Liver (tissue), 9 donors: ENCODE data around the gene STOML3. TPM values are rescaled to one million over a fixed set of nuclear protein-coding genes. Genes with fewer than 3 reads are reported as not detected.

ENCODE experiments used
- DNase-seq: peaks from one replicate; pipeline ENCODE4 v3.0.0-alpha.2; 2017; ENCODE audit warnings: low spot score
- H3K27ac ChIP-seq, 2 donors: one replicate each; pipeline ENCODE4 v1.7.0; 2013; ENCODE audit warnings: inconsistent platforms in 2 of 2, low read length in 2 of 2, control low read depth in 1 of 2, low read depth in 1 of 2, mild to moderate bottlenecking in 1 of 2
- H3K27me3 ChIP-seq, 4 donors: one replicate each; pipeline versions ENCODE4 v1.6.1 to v1.7.0; 2013; ENCODE audit warnings: low read length in 3 of 4, inconsistent platforms in 1 of 4, mild to moderate bottlenecking in 1 of 4, moderate library complexity in 1 of 4; ENCODE audit not compliant: control insufficient read depth in 4 of 4, insufficient read depth in 4 of 4
- H3K36me3 ChIP-seq, 4 donors: one replicate each; pipeline versions ENCODE4 v1.6.1 to v1.7.0; 2013; ENCODE audit warnings: low read length in 3 of 4, mild to moderate bottlenecking in 3 of 4, low read depth in 1 of 4, moderate library complexity in 1 of 4; ENCODE audit not compliant: control insufficient read depth in 4 of 4, insufficient read depth in 3 of 4
- H3K4me1 ChIP-seq, 4 donors: one replicate each; pipeline versions ENCODE4 v1.6.1 to v1.7.0; 2013; ENCODE audit warnings: low read length in 3 of 4, mild to moderate bottlenecking in 3 of 4, moderate library complexity in 1 of 4; ENCODE audit not compliant: control insufficient read depth in 4 of 4, insufficient read depth in 4 of 4
- H3K4me3 ChIP-seq, 3 donors: one replicate each; pipeline versions ENCODE4 v1.6.1 to v1.7.0; 2013; ENCODE audit warnings: low read length in 3 of 3, control low read depth in 1 of 3, low read depth in 1 of 3, mild to moderate bottlenecking in 1 of 3
- H3K9ac ChIP-seq, 2 donors: one replicate each; pipeline ENCODE4 v1.7.0; 2013; ENCODE audit warnings: low read length in 2 of 2, mild to moderate bottlenecking in 2 of 2, moderate library complexity in 2 of 2, control low read depth in 1 of 2, low read depth in 1 of 2
- H3K9me3 ChIP-seq, 4 donors: one replicate each; pipeline versions ENCODE4 v1.6.1 to v1.7.0; 2013; ENCODE audit warnings: low read length in 3 of 4; ENCODE audit not compliant: control insufficient read depth in 4 of 4
- EGR1 ChIP-seq, 2 donors: IDR thresholded peaks; 2 replicates each; pipeline ENCODE4 v1.6.1; 2016 to 2018; ENCODE audit warnings: antibody characterized with exemption in 2 of 2, low read depth in 2 of 2
- FOXA1 ChIP-seq: IDR thresholded peaks from 2 replicates; pipeline ENCODE4 v1.6.1; 2016; ENCODE audit warnings: antibody characterized with exemption
- GABPA ChIP-seq, 2 donors: IDR thresholded peaks in 1 of 2; conservative IDR thresholded peaks in 1 of 2; 2 replicates each; pipeline ENCODE4 v1.6.1; 2016; ENCODE audit warnings: antibody characterized with exemption in 2 of 2, mild to moderate bottlenecking in 1 of 2, moderate library complexity in 1 of 2
- HNF4A ChIP-seq, 2 donors: conservative IDR thresholded peaks; 2 replicates each; pipeline ENCODE4 v1.6.1; 2016; ENCODE audit warnings: antibody characterized with exemption in 2 of 2, mild to moderate bottlenecking in 2 of 2
- JUND ChIP-seq, 2 donors: IDR thresholded peaks; 2 replicates each; pipeline ENCODE4 v1.6.1; 2016; ENCODE audit warnings: antibody characterized with exemption in 2 of 2
- NR2F2 ChIP-seq: IDR thresholded peaks from 2 replicates; pipeline ENCODE4 v1.6.1; 2016; ENCODE audit warnings: antibody characterized with exemption
- RAD21 ChIP-seq, 2 donors: IDR thresholded peaks; 2 replicates each; pipeline ENCODE4 v1.6.1; 2016; ENCODE audit warnings: antibody characterized with exemption in 2 of 2, mild to moderate bottlenecking in 2 of 2
- RXRA ChIP-seq, 2 donors: IDR thresholded peaks; 2 replicates each; pipeline ENCODE4 v1.6.1; 2017 to 2018; ENCODE audit warnings: antibody characterized with exemption in 2 of 2, mild to moderate bottlenecking in 1 of 2
- SP1 ChIP-seq: IDR thresholded peaks from 2 replicates; pipeline ENCODE4 v1.6.1; 2018; ENCODE audit warnings: antibody characterized with exemption, mild to moderate bottlenecking
- TAF1 ChIP-seq: conservative IDR thresholded peaks from 2 replicates; pipeline ENCODE4 v1.6.1; 2016; ENCODE audit warnings: antibody characterized with exemption, mild to moderate bottlenecking
- WGBS: extraction: QIAGEN DNeasy Blood & Tissue Kit; methylation state at CpG from one replicate; pipeline ENCODE4 v1.1.7; 2013; 5-methylcytosine and 5-hydroxymethylcytosine counted together
- polyA plus RNA-seq, 2 donors: library from polyadenylated mRNA; stranded (reverse) in 1 of 2; unstranded in 1 of 2; fragments of 200-250 nt in 1 of 2; fragments of >200 nt in 1 of 2; fragmentation: Nextera tagmentation in 1 of 2; extraction: Ambion mirVana in 1 of 2; gene quantifications; one replicate each; pipeline versions ENCODE4 v1.2.1 to v1.2.3, GENCODE V29; 2013 to 2015
- total RNA-seq, 2 donors: library from RNA; depleted of rRNA; stranded (reverse); fragments of >200 nt; gene quantifications; one replicate each; pipeline ENCODE4 v1.2.3, GENCODE V29; 2014
- TF ChIP-seq, protein P1 (sequence below): fragments of 150-350 bp; IDR thresholded peaks from 2 replicates; pipeline ENCODE4 v1.5.1; 2017; ENCODE audit warnings: improper control_type of control experiment, low read depth, low read length; ENCODE audit not compliant: missing input control
- TF ChIP-seq, protein P2 (sequence below): IDR thresholded peaks from 2 replicates; pipeline ENCODE4 v1.6.1; 2016; ENCODE audit warnings: antibody characterized with exemption, mild to moderate bottlenecking
- TF ChIP-seq, protein P3 (sequence below): IDR thresholded peaks from 2 replicates; pipeline ENCODE4 v1.6.1; 2016; ENCODE audit warnings: antibody characterized with exemption
- TF ChIP-seq, protein P4 (sequence below): IDR thresholded peaks from 2 replicates; pipeline ENCODE4 v1.6.1; 2016; ENCODE audit warnings: antibody characterized with exemption
- donor health status: healthy.
- donor health status: healthy.
- donor health status: healthy.
- donor health status: healthy.
- donor health status: healthy.

The STOML3 gene
- total and polyA plus RNA-seq, 4 donors: not detected

DNA sequence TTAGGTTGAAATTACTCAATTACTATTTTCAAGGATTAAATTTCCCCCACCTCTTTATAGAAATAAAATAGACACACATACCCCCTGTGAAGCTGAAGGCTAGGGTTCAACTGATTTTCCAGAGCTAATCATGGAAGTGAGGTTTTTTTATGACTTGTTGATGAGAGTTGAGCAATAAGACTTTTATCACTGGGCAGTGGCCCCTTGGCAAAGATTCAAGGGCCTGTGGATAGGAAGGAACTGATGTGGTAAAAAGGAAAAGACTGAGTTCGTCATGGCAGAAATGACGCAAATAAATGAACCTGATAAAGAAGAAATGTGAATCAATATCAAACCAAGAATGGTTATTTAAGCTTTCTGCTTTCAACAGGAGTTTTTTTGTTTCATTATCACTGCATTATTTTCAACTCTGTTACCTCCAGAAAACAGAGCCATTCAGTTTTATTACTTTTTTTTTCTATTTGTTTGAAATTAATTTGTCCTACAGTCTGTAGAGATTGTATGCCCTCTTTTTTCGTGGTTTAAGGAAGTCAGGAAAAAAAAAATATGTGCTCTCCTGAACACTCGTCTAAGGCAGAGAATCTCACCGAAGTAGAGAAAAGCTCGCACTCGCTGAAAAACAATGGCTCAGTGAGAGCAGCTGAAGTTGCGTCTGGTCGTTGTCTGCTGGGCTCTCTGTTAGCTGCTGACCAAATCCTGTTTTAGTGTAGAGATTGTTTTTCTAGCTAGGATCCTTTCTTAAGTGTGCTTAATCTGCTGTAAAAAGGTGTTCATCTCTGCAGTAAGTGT is 38.9 kb downstream of the STOML3 start (continued):
- TF ChIP-seq, protein P1, sequence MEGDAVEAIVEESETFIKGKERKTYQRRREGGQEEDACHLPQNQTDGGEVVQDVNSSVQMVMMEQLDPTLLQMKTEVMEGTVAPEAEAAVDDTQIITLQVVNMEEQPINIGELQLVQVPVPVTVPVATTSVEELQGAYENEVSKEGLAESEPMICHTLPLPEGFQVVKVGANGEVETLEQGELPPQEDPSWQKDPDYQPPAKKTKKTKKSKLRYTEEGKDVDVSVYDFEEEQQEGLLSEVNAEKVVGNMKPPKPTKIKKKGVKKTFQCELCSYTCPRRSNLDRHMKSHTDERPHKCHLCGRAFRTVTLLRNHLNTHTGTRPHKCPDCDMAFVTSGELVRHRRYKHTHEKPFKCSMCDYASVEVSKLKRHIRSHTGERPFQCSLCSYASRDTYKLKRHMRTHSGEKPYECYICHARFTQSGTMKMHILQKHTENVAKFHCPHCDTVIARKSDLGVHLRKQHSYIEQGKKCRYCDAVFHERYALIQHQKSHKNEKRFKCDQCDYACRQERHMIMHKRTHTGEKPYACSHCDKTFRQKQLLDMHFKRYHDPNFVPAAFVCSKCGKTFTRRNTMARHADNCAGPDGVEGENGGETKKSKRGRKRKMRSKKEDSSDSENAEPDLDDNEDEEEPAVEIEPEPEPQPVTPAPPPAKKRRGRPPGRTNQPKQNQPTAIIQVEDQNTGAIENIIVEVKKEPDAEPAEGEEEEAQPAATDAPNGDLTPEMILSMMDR: no peak
- TF ChIP-seq HNF4A (conservative IDR thresholded peaks at IDR 0.05): no peak

DNA sequence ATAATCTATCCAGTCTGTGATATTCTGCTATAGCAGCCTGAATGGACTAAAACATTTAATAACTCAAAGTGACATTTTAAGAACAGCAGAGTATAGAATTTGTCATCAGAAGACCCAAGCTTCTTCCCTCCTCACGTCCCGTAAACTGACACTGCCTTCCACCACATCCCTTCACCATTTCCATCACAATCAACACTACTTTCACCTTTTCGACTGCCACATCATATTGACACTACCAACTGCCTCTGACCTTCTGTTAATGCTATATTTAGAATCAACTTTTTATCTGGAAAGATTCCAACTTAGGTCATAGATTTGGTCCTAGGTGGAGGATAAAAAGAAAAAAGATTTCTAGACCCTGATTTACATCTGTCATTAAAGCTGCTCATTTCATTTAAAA is 39.6 kb downstream of the STOML3 start:
- WGBS: 30% methylated on average over 3 of the region's 3 CpGs
- Histone ChIP-seq H3K27me3 (no peaks in the 10 kb centered on the region), H3K9ac (no peak overlapping the region), H3K36me3 (no peaks in the 10 kb centered on the region), H3K9me3 (no peaks in the 10 kb centered on the region), H3K4me3 (no peak overlapping the region), H3K27ac (no peak overlapping the region), H3K4me1 (no peaks in the 10 kb centered on the region)
- DNase-seq: no peak
- no peak for TF ChIP-seq TAF1
- TF ChIP-seq RAD21 (IDR thresholded peaks at IDR 0.05): no peak
- no peak for TF ChIP-seq SP1
- no peak for TF ChIP-seq GABPA (IDR thresholded peaks at IDR 0.05 in 1 of 2, conservative IDR thresholded peaks at IDR 0.05 in 1 of 2)
- TF ChIP-seq EGR1 (IDR thresholded peaks at IDR 0.05; ENCODE audit: low read depth in 2 of 2): no peak
- TF ChIP-seq NR2F2: no peak
- TF ChIP-seq, protein P1: no peak
- TF ChIP-seq, protein P2, sequence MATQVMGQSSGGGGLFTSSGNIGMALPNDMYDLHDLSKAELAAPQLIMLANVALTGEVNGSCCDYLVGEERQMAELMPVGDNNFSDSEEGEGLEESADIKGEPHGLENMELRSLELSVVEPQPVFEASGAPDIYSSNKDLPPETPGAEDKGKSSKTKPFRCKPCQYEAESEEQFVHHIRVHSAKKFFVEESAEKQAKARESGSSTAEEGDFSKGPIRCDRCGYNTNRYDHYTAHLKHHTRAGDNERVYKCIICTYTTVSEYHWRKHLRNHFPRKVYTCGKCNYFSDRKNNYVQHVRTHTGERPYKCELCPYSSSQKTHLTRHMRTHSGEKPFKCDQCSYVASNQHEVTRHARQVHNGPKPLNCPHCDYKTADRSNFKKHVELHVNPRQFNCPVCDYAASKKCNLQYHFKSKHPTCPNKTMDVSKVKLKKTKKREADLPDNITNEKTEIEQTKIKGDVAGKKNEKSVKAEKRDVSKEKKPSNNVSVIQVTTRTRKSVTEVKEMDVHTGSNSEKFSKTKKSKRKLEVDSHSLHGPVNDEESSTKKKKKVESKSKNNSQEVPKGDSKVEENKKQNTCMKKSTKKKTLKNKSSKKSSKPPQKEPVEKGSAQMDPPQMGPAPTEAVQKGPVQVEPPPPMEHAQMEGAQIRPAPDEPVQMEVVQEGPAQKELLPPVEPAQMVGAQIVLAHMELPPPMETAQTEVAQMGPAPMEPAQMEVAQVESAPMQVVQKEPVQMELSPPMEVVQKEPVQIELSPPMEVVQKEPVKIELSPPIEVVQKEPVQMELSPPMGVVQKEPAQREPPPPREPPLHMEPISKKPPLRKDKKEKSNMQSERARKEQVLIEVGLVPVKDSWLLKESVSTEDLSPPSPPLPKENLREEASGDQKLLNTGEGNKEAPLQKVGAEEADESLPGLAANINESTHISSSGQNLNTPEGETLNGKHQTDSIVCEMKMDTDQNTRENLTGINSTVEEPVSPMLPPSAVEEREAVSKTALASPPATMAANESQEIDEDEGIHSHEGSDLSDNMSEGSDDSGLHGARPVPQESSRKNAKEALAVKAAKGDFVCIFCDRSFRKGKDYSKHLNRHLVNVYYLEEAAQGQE: no peak
- TF ChIP-seq FOXA1: no peak
- TF ChIP-seq, protein P3, sequence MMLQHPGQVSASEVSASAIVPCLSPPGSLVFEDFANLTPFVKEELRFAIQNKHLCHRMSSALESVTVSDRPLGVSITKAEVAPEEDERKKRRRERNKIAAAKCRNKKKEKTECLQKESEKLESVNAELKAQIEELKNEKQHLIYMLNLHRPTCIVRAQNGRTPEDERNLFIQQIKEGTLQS: no peak
- TF ChIP-seq, protein P4, sequence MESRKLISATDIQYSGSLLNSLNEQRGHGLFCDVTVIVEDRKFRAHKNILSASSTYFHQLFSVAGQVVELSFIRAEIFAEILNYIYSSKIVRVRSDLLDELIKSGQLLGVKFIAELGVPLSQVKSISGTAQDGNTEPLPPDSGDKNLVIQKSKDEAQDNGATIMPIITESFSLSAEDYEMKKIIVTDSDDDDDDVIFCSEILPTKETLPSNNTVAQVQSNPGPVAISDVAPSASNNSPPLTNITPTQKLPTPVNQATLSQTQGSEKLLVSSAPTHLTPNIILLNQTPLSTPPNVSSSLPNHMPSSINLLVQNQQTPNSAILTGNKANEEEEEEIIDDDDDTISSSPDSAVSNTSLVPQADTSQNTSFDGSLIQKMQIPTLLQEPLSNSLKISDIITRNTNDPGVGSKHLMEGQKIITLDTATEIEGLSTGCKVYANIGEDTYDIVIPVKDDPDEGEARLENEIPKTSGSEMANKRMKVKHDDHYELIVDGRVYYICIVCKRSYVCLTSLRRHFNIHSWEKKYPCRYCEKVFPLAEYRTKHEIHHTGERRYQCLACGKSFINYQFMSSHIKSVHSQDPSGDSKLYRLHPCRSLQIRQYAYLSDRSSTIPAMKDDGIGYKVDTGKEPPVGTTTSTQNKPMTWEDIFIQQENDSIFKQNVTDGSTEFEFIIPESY: no peak
- TF ChIP-seq JUND (IDR thresholded peaks at IDR 0.05): no peak
- TF ChIP-seq RXRA (IDR thresholded peaks at IDR 0.05): no peak
